Esophagus squamous epithelium (tissue), 4 donors: ENCODE measurements around the gene CAND2.

Source experiments
- CTCF ChIP-seq, 6 experiments: fragments of 450-650 bp in 4 of 6; fragments of 200-600 bp in 2 of 6; sonication (generic) in 2 of 6; IDR thresholded peaks; one replicate each; pipeline ENCODE4 v1.5.1; 2016 to 2019; ENCODE audit warnings: antibody characterized with exemption in 6 of 6, mild to moderate bottlenecking in 4 of 6, moderate library complexity in 4 of 6
- POLR2A ChIP-seq, 4 donors: fragments of 450-650 bp; IDR thresholded peaks; one replicate each; pipeline ENCODE4 v1.6.1; 2017; ENCODE audit warnings: antibody characterized with exemption in 4 of 4, mild to moderate bottlenecking in 4 of 4, moderate library complexity in 3 of 4

DNA sequence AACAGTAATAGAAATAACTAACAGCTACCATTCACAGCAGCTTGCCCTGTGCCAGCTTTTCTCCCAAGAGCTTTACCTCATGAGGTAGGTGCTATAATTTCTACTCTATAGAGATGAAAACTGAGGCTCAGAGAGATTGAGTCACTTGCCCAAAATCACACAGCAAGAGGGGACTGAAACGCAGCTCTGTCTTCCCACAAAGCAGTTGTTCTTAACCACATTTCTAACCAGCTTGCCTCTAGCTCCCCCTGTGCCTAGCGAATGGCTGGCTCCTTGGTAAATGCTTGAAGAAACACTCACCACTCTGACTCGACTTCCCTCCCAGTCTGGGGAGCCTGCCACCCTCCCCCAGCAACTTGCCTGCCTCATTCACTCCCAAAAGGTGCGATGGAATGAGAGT is 21.9 kb upstream of the CAND2 start:
- no peak for TF ChIP-seq CTCF (IDR thresholded peaks at IDR 0.05)
- TF ChIP-seq POLR2A (IDR thresholded peaks at IDR 0.05): no peak
